ENCODE results near the gene SUCLG2.

Gene SUCLG2

GRCh38 chr3:67495751-67496150, 158.7 kb downstream of the SUCLG2 start:
- no peak for DNase-seq

GRCh38 chr3:67493808-67494207, 160.6 kb downstream of the SUCLG2 start:
- no peak for DNase-seq

GRCh38 chr3:67490658-67491057, 163.8 kb downstream of the SUCLG2 start:
- DNase-seq, result no peak

- no peak for DNase-seq
These were observed 164.6 kb downstream of the SUCLG2 start for GRCh38 chr3:67489816-67490215.

GRCh38 chr3:67487564-67488114, 166.8 kb downstream of the SUCLG2 start:
- DNase-seq, result no peak

GRCh38 chr3:67486883-67487282, 167.5 kb downstream of the SUCLG2 start:
- no peak for DNase-seq

- DNase-seq, result no peak
These were observed 170.3 kb downstream of the SUCLG2 start for GRCh38 chr3:67484085-67484484.

- DNase-seq, result no peak
These were observed 173.3 kb downstream of the SUCLG2 start for GRCh38 chr3:67481126-67481525.

- no peak for DNase-seq
These were observed 176.0 kb downstream of the SUCLG2 start for GRCh38 chr3:67478423-67478822.

GRCh38 chr3:67474311-67474710, 180.1 kb downstream of the SUCLG2 start:
- no peak for DNase-seq

GRCh38 chr3:67472674-67473201, 181.7 kb downstream of the SUCLG2 start:
- no peak for DNase-seq

GRCh38 chr3:67470207-67470606, 184.2 kb downstream of the SUCLG2 start:
- no peak for DNase-seq

- no peak for DNase-seq
These were observed 185.9 kb downstream of the SUCLG2 start for GRCh38 chr3:67468511-67468910.

- DNase-seq, result no peak
These were observed 190.8 kb downstream of the SUCLG2 start for GRCh38 chr3:67463656-67464055.

- DNase-seq, result no peak
These were observed 192.2 kb downstream of the SUCLG2 start for GRCh38 chr3:67462187-67462586.

GRCh38 chr3:67461667-67462142, 192.7 kb downstream of the SUCLG2 start:
- DNase-seq, result no peak

GRCh38 chr3:67460841-67461510, 193.4 kb downstream of the SUCLG2 start:
- DNase-seq, result no peak

GRCh38 chr3:67459796-67460195, 194.6 kb downstream of the SUCLG2 start:
- no peak for DNase-seq

- DNase-seq, result no peak
These were observed 195.4 kb downstream of the SUCLG2 start for GRCh38 chr3:67458896-67459530.

- no peak for DNase-seq
These were observed 196.0 kb downstream of the SUCLG2 start for GRCh38 chr3:67458408-67458807.

- DNase-seq, result no peak
These were observed 200.8 kb downstream of the SUCLG2 start for GRCh38 chr3:67453628-67454027.

- DNase-seq, result no peak
These were observed 204.3 kb downstream of the SUCLG2 start for GRCh38 chr3:67450153-67450552.

- DNase-seq, result no peak
These were observed 207.0 kb downstream of the SUCLG2 start for GRCh38 chr3:67447393-67447792.

- DNase-seq, result no peak
These were observed 216.6 kb downstream of the SUCLG2 start for GRCh38 chr3:67437789-67438188.
